ENCODE measurements around the gene PLCG2.

GRCh38 chr16:81774348-81774747 is 4.7 kb upstream of the PLCG2 start:
- TF ChIP-seq POLR2A (IDR thresholded peaks at IDR 0.05) (no peak), CTCF (IDR thresholded peaks at IDR 0.05) (no peak)
